Measurements from ENCODE around the gene EHHADH. TPM values are rescaled to one million over a fixed set of nuclear protein-coding genes. Genes with fewer than 3 reads are reported as not detected.
A peak's percentile ranks its signal among the peaks of the same experiment; 100 is the strongest.

EHHADH gene
- total and polyA plus RNA-seq, 2 of the 13 experiments (the other 11 are each of a cell fraction or from before 2014, with no cell fraction given), result 14.5 to 38.9 TPM

DNA sequence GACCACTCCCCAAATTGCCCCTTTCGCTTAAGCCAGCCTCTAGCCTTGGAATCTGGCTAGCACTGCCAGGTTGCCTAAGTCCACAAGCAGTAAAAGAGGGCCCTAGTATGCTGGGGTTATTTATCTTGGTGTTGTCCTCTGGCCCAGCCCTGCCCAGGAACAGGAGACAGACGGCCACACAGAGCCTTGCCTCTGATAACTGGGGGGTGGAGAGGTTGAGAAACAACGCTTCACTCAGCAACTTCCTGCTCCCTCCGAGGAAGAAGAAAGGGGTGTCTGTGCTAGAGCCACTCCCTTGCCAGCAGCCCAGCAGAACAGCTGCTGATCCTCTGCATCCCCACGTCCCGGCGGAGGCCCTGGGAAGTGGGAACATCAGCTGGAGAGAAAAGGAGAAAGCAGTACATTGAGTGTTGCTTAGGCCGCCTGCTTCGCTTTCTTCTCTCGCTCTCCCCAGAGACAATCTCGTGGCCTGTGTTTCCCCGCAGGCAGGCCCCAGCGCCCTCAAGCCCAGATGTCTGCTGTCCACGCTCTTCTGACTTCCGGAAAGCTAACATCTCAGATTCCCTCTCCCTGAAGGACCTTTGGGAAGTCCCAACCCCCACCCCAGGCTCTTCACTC lies 78.4 kb downstream of the EHHADH start (continued):
- TF ChIP-seq RXRB (CRISPR knock-in tag; IDR thresholded peaks at IDR 0.05; ENCODE audit: borderline replicate concordance), result peak; percentile 58; the same call in 1 of the 2 replicates
- TF ChIP-seq ZNF567 (CRISPR knock-in tag; IDR thresholded peaks at IDR 0.05; ENCODE audit: borderline replicate concordance), result no peak
- peak; percentile 69; the same call in 1 of the 2 replicates for TF ChIP-seq HOXA3 (CRISPR knock-in tag; IDR thresholded peaks at IDR 0.05)
- TF ChIP-seq, protein P1, sequence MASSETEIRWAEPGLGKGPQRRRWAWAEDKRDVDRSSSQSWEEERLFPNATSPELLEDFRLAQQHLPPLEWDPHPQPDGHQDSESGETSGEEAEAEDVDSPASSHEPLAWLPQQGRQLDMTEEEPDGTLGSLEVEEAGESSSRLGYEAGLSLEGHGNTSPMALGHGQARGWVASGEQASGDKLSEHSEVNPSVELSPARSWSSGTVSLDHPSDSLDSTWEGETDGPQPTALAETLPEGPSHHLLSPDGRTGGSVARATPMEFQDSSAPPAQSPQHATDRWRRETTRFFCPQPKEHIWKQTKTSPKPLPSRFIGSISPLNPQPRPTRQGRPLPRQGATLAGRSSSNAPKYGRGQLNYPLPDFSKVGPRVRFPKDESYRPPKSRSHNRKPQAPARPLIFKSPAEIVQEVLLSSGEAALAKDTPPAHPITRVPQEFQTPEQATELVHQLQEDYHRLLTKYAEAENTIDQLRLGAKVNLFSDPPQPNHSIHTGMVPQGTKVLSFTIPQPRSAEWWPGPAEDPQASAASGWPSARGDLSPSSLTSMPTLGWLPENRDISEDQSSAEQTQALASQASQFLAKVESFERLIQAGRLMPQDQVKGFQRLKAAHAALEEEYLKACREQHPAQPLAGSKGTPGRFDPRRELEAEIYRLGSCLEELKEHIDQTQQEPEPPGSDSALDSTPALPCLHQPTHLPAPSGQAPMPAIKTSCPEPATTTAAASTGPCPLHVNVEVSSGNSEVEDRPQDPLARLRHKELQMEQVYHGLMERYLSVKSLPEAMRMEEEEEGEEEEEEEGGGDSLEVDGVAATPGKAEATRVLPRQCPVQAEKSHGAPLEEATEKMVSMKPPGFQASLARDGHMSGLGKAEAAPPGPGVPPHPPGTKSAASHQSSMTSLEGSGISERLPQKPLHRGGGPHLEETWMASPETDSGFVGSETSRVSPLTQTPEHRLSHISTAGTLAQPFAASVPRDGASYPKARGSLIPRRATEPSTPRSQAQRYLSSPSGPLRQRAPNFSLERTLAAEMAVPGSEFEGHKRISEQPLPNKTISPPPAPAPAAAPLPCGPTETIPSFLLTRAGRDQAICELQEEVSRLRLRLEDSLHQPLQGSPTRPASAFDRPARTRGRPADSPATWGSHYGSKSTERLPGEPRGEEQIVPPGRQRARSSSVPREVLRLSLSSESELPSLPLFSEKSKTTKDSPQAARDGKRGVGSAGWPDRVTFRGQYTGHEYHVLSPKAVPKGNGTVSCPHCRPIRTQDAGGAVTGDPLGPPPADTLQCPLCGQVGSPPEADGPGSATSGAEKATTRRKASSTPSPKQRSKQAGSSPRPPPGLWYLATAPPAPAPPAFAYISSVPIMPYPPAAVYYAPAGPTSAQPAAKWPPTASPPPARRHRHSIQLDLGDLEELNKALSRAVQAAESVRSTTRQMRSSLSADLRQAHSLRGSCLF (CRISPR knock-in tag; IDR thresholded peaks at IDR 0.05; ENCODE audit: borderline replicate concordance), result no peak
- TF ChIP-seq, protein P2, sequence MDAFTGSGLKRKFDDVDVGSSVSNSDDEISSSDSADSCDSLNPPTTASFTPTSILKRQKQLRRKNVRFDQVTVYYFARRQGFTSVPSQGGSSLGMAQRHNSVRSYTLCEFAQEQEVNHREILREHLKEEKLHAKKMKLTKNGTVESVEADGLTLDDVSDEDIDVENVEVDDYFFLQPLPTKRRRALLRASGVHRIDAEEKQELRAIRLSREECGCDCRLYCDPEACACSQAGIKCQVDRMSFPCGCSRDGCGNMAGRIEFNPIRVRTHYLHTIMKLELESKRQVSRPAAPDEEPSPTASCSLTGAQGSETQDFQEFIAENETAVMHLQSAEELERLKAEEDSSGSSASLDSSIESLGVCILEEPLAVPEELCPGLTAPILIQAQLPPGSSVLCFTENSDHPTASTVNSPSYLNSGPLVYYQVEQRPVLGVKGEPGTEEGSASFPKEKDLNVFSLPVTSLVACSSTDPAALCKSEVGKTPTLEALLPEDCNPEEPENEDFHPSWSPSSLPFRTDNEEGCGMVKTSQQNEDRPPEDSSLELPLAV (CRISPR knock-in tag; conservative IDR thresholded peaks at IDR 0.05; ENCODE audit: low read depth), result no peak
- no peak for TF ChIP-seq NKX3-1 (CRISPR knock-in tag; IDR thresholded peaks at IDR 0.05)
- TF ChIP-seq MED8 (CRISPR knock-in tag; IDR thresholded peaks at IDR 0.05; ENCODE audit: insufficient replicate concordance), result no peak
- TF ChIP-seq, protein P3, sequence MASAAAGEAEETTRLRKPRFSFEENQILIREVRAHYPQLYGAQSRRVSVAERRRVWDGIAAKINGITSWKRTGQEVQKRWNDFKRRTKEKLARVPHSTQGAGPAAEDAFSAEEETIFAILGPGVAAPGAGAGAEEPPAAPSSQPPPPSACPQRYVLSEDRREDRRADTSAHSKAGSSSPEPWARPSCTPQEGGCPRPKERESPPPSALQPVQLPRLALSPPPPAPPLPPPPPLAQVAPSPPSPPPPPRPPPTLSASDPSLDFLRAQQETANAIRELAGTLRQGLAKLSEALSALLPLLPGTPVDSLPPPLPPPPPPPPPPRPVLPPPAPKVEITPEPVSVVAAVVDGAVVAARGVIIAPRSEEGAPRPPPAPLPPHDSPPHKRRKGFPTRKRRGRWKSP (CRISPR knock-in tag; IDR thresholded peaks at IDR 0.05), result peak; percentile 70
- peak; percentile 35; the same call in 1 of the 2 replicates for TF ChIP-seq FOXK1 (CRISPR knock-in tag; IDR thresholded peaks at IDR 0.05; ENCODE audit: borderline replicate concordance, low read depth)
- TF ChIP-seq TARDBP (CRISPR knock-in tag; IDR thresholded peaks at IDR 0.05), result no peak
- peak; percentile 64; the same call in 1 of the 2 replicates for TF ChIP-seq KDM3A (CRISPR knock-in tag; IDR thresholded peaks at IDR 0.05; ENCODE audit: low read depth)
- TF ChIP-seq ZNF343 (CRISPR knock-in tag; IDR thresholded peaks at IDR 0.05), result 0 out of 2 replicates have a peak, but pooled peaks have one; percentile 62
- no peak for TF ChIP-seq ZNF382 (CRISPR knock-in tag; IDR thresholded peaks at IDR 0.05; ENCODE audit: borderline replicate concordance)
- peak; percentile 71 for TF ChIP-seq SAP130 (CRISPR knock-in tag; IDR thresholded peaks at IDR 0.05; ENCODE audit: low read depth)
- 0 out of 2 replicates have a peak, but pooled peaks have one; percentile 51 for TF ChIP-seq RNF219 (CRISPR knock-in tag; IDR thresholded peaks at IDR 0.05)
- TF ChIP-seq ZNF558 (CRISPR knock-in tag; IDR thresholded peaks at IDR 0.05; ENCODE audit: borderline replicate concordance), result no peak
- TF ChIP-seq RBM22 (optimal IDR thresholded peaks at IDR 0.05; ENCODE audit: low read length), result no peak
